GM19023 (cell line): ENCODE measurements around the gene FAM120AOS.
"Not testable (repeated sequence)": the region's sequence is repeated elsewhere in the genome, so short reads cannot be mapped to it uniquely, and the experiment has no call there.

Source experiments
- ATAC-seq: cut with Tn5 transposase; IDR thresholded peaks from one replicate; pipeline ENCODE4 v1.9.1; 2021; ENCODE audit warnings: mild to moderate bottlenecking, moderate library complexity; ENCODE audit not compliant: unreplicated experiment

Gene FAM120AOS

GRCh38 chr9:93440896-93441580 lies 12.3 kb downstream of the FAM120AOS start:
- ATAC-seq: no peak

DNA sequence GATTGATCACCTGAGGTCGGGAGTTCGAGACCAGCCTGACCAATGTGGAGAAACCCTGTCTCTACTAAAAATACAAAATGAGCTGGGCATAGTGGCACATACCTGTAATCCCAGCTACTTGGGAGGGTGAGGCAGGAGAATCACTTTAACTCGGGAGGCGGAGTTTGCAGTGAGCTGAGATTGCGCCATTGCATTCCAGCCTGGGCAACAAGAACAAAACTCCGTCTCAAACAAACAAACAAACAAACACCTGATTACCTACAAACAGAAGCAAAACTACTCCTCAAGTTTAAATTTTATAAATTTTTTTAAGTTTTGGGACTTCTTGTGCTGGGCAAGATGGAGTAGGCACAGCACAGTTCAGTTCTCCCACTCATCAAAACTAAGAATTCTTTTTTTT lies 14.1 kb downstream of the FAM120AOS start:
- ATAC-seq: not testable (repeated sequence)

DNA sequence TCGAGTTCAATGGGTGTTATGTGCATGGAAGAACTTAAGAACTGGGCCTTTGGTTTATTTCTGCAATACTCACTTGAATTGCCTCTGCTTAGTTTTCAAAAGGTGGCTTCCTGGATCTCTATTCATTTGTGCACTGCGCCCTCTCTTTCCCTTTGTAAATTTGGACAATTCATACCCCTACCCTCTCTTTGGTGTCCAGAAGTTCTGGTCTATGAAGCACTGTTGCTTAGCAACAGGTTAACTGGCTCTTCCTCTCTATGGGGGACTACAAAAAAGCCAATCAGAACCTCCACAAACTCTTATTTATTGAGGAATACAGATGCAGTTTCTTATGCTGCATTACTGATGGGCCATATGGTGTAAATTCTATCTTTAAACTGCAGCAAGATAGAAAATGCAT lies 15.4 kb downstream of the FAM120AOS start:
- ATAC-seq: no peak

- ATAC-seq: no peak
Measured at GRCh38 chr9:93436655-93437407, 16.6 kb downstream of the FAM120AOS start.

- no peak for ATAC-seq
Measured at GRCh38 chr9:93436218-93436617, 17.2 kb downstream of the FAM120AOS start.

DNA sequence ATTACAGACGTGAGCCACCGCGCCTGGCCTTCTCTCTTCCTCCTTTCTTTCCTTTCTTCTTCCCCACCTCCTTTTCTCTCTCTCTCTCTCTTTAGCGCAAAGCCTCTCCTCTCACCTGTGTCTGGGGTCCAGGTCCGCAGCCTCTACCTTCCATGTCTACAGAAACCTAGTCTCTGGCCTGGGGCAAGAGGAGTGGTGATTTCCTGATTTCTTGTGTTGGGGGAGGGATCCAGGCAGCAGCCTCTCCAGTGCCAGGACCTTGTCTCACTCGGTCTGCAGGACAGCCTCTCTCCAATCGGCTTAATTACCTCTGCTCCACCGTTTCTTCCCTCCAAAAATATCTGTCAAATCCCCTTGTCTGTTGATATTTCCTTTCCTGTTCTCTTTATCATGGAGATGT lies 18.0 kb downstream of the FAM120AOS start:
- ATAC-seq: no peak

- ATAC-seq: no peak
Measured at GRCh38 chr9:93434056-93434455, 19.3 kb downstream of the FAM120AOS start.

GRCh38 chr9:93432964-93433363 lies 20.4 kb downstream of the FAM120AOS start:
- no peak for ATAC-seq

DNA sequence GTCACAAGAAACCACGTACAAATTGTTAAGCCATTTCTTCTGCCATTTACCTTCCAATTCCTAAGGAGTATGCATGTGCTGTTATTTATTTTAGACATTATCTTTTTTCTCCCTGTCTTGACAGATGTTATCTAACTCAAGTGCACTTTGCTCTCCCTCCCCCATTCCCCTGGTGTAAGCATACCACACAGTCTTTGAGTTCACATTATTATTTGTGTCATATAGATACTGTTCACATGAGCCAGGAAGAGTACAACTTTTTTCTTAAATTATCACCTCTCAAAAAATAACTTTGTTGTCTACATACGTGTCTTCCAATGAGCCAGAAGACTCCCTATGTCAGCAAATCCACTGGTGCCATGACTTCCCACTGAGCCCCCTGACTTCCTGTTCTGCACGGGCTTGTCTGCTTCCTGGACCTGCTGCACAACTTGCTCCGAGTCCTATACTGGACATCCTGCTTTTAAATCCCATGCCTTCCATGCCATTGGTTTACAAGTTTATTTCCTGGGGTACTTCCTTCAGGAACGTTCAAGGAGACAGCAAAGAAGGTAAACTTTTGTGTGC lies 21.8 kb downstream of the FAM120AOS start:
- ATAC-seq: no peak

GRCh38 chr9:93427655-93428379 lies 25.6 kb downstream of the FAM120AOS start:
- ATAC-seq: no peak

- ATAC-seq: no peak
Measured at GRCh38 chr9:93422977-93423616, 30.3 kb downstream of the FAM120AOS start.

DNA sequence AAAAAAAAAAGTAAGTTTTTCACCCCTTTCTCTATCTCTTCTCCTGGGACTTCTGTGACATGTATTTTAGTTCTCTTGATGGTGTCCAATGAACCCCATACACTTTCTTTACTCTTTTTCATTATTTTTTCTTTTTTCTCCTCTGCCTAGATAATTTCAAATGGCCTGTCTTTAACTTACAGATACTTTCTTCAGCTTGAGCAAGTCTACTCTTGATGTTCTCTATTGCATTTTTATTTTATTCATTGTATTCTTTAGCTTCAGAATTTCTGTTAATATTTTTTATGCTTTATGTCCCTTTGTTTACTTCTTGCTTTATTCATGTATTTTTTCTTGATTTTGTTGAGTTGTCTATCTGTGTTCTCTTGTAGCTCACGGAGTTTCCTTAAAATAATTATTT lies 34.4 kb downstream of the FAM120AOS start:
- no peak for ATAC-seq

- no peak for ATAC-seq
Measured at GRCh38 chr9:93417538-93417937, 35.8 kb downstream of the FAM120AOS start.

DNA sequence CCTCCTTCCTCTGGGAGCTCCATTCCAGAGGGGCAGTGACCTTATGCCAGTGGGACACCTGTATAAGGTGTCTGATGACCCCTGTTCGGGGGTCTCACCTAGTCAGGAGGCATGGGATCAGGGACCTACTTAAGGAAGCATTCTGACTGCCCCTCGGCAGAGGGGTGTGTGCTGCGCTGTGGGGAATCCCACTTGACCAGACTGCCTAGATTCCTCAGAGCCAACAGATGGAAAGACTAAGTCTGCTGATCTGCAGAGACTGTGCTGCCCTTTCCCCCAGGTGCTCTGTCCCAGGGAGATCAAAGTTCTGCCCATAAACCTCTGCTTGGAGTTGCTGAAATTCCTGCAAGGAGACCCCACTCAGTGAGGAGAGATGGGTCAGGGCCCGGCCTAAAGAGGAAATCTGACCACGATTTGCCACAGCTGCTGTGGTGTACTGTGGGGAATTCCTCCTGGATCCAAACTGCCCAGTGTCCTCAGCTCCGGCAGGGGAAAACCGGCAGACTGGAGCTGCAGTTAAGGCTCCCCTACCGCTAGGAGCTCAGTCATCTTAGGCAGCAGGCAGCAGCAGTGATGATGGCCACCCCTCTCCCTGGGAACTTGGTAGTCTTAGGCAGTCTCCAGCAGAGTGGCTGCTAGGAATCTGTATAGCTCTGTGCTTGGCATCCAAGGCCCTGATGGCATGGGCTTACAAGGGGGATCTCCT lies 36.7 kb downstream of the FAM120AOS start:
- no peak for ATAC-seq

GRCh38 chr9:93415176-93415690 lies 38.1 kb downstream of the FAM120AOS start:
- no peak for ATAC-seq

DNA sequence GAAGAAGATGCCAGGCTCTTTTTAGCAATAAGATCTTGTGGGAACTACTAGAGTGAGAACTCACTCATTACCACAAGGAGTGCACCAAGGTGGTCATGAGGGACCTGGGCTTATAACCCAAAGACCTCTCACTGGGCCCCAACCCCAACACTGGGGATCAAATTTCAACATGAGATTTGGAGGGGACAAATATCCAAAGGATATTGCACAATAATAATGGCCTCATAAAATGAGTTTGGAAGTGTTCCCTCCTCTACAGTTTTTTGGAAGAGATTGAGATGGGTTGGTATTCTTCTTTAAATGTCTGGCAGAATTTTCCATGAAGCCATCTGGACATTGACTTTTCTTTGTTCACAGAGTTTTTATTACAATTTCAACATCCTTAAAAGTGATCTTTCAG lies 39.9 kb downstream of the FAM120AOS start:
- ATAC-seq: no peak

DNA sequence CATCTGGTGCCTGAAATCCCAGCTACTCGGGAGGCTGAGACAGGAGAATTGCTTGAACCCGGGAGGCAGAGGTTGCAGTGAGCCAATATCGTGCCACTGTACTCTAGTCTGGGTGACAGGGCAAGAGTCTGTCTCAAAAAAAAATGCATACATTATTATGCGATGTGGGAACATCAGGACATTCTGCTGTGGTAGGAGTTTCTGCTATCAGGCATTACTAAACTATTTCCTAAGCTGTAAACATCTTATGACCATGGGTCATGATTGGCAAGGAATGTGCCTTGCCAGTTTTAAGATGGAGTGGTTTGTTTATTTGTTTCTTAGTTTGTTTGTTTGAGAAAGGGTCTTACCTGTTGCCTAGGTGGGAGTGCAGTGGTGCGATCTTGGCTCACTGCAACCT lies 47.0 kb downstream of the FAM120AOS start:
- no peak for ATAC-seq

GRCh38 chr9:93398471-93398870 lies 54.9 kb downstream of the FAM120AOS start:
- no peak for ATAC-seq

DNA sequence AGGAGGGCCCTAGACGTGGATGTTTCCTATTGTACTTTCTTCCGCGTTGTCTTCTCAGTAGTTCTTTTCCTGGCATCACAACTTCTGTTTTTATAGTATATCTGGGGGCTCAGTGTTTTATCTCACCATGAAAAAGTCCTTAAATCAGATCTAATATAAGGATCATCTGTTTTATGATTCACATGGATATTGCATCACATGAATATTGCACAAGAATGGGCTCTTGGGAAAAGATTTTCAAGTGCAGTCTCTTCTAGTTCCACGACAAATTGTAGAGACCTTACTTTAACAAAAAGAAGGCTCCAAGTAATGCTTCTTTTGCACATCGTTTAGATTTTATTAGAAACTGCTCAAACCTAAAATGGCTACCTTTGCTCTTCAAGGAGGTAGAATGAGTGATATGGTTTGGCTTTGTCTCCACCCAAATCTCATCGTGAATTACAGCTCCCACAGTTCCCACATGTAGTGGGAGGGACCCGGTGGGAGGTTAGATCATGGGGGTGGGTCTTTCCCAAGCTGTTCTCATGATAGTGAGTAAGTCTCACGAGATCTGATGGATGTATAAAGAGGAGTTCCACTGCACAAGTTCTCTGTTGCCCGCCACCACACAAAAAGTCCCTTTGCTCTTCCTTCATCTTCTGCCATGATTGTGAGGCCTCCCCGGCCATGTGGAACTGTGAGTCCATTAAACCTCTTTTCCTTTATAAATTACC lies 55.6 kb downstream of the FAM120AOS start:
- no peak for ATAC-seq
